HG02840 (cell line): ENCODE measurements around the gene TBX5.
"Not testable (repeated sequence)": the region's sequence is repeated elsewhere in the genome, so short reads cannot be mapped to it uniquely, and the experiment has no call there.

Experiments used
- ATAC-seq: cut with Tn5 transposase; IDR thresholded peaks from one replicate; pipeline ENCODE4 v1.9.1; 2021; ENCODE audit warnings: mild to moderate bottlenecking, moderate library complexity, moderate number of reproducible peaks; ENCODE audit not compliant: unreplicated experiment, low FRiP score

Gene TBX5

GRCh38 chr12:114393569-114393968 lies 12.4 kb downstream of the TBX5 start:
- no peak for ATAC-seq

- ATAC-seq = no peak
Measured at GRCh38 chr12:114392909-114393308, 13.0 kb downstream of the TBX5 start.

GRCh38 chr12:114391088-114391487 lies 14.9 kb downstream of the TBX5 start:
- no peak for ATAC-seq

- ATAC-seq = no peak
Measured at GRCh38 chr12:114384739-114385138, 21.2 kb downstream of the TBX5 start.

- ATAC-seq = no peak
Measured at GRCh38 chr12:114381177-114381576, 24.8 kb downstream of the TBX5 start.

- no peak for ATAC-seq
Measured at GRCh38 chr12:114371733-114372132, 34.2 kb downstream of the TBX5 start.

- ATAC-seq = no peak
Measured at GRCh38 chr12:114371250-114371649, 34.7 kb downstream of the TBX5 start.

GRCh38 chr12:114368685-114369452 lies 37.1 kb downstream of the TBX5 start:
- ATAC-seq = no peak

GRCh38 chr12:114361992-114362391 lies 44.0 kb downstream of the TBX5 start:
- no peak for ATAC-seq

GRCh38 chr12:114361545-114361944 lies 44.4 kb downstream of the TBX5 start:
- ATAC-seq = no peak

GRCh38 chr12:114360485-114360884 lies 45.5 kb downstream of the TBX5 start:
- no peak for ATAC-seq

GRCh38 chr12:114355389-114356088 lies 50.4 kb downstream of the TBX5 start:
- no peak for ATAC-seq

GRCh38 chr12:114349239-114349638 lies 56.7 kb downstream of the TBX5 start:
- ATAC-seq = not testable (repeated sequence)

- ATAC-seq = no peak
Measured at GRCh38 chr12:114347861-114348260, 58.1 kb downstream of the TBX5 start.

GRCh38 chr12:114344831-114345230 lies 61.1 kb downstream of the TBX5 start:
- ATAC-seq = no peak

- ATAC-seq = no peak
Measured at GRCh38 chr12:114344303-114344663, 61.7 kb downstream of the TBX5 start.

GRCh38 chr12:114343585-114344302 lies 62.2 kb downstream of the TBX5 start:
- ATAC-seq = no peak

GRCh38 chr12:114342656-114343055 lies 63.3 kb downstream of the TBX5 start:
- no peak for ATAC-seq

- ATAC-seq = no peak
Measured at GRCh38 chr12:114341635-114342034, 64.3 kb downstream of the TBX5 start.

GRCh38 chr12:114340231-114340630 lies 65.7 kb downstream of the TBX5 start:
- ATAC-seq = no peak

- ATAC-seq = no peak
Measured at GRCh38 chr12:114339626-114340025, 66.3 kb downstream of the TBX5 start.
